GM12878 (cell line): ENCODE data around the gene PELI1. TPM values are rescaled to one million over a fixed set of nuclear protein-coding genes. Genes with fewer than 3 reads are reported as not detected.

Experiments
- BHLHE40 ChIP-seq, 2 experiments: fragments of 450-650 bp in 1 of 2; IDR thresholded peaks; 2 replicates each; pipeline ENCODE4 v1.6.1; 2011 to 2017; ENCODE audit warnings: low read depth in 2 of 2, borderline replicate concordance in 1 of 2, improper control_type of control experiment in 1 of 2, low read length in 1 of 2, mild to moderate bottlenecking in 1 of 2
- CEBPB ChIP-seq, 2 experiments: fragments of 150-350 bp in 1 of 2; IDR thresholded peaks; 2 replicates each; pipeline ENCODE4 v1.6.1; 2012 to 2014; ENCODE audit warnings: low read depth in 2 of 2, low read length in 2 of 2, borderline replicate concordance in 1 of 2, inconsistent platforms in 1 of 2
- MEF2A ChIP-seq: IDR thresholded peaks from 2 replicates; pipeline ENCODE4 v1.6.1; 2011; ENCODE audit warnings: low read depth, mild to moderate bottlenecking, low read length, moderate library complexity; ENCODE audit not compliant: insufficient read depth
- NRF1 ChIP-seq: conservative IDR thresholded peaks from 2 replicates; pipeline ENCODE4 v1.6.1; 2011; ENCODE audit warnings: mild to moderate bottlenecking, low read depth, low read length, improper control_type of control experiment
- TAF1 ChIP-seq: IDR thresholded peaks from 2 replicates; pipeline ENCODE4 v1.6.1; 2011; ENCODE audit warnings: mild to moderate bottlenecking, low read depth, low read length, borderline replicate concordance
- polyA plus RNA-seq, 11 experiments: library from polyadenylated mRNA; depleted of rRNA in 4 of 11; unstranded in 6 of 11; stranded (reverse) in 5 of 11; fragments of >200 nt; fragmentation: Nextera tagmentation in 4 of 11; fragmentation: Illumina TruSeq in 1 of 11; extraction: Ambion mirVana in 4 of 11; extraction: Trizol in 1 of 11; gene quantifications; 1 replicate in 1 of 11; 2 replicates in 10 of 11; pipeline versions ENCODE4 v1.2.1 to v1.2.3, GENCODE V29; 2011 to 2016; ENCODE audit warnings: inconsistent platforms in 2 of 11, missing spikeins in 2 of 11, low read depth in 1 of 11
- total RNA-seq, 4 experiments: library from RNA; depleted of rRNA in 3 of 4; stranded (reverse); fragments of >200 nt in 3 of 4; fragmentation: Illumina TruSeq in 1 of 4; extraction: Trizol in 1 of 4; gene quantifications; 2 replicates each; pipeline versions ENCODE4 v1.2.1 to v1.2.3, GENCODE V29; 2013 to 2021
- TF ChIP-seq, protein P1 (sequence below): fragments of 450-650 bp; IDR thresholded peaks from 2 replicates; pipeline ENCODE4 v1.6.1; 2016; ENCODE audit warnings: mild to moderate bottlenecking, moderate library complexity, borderline replicate concordance
- TF ChIP-seq, protein P2 (sequence below): fragments of 450-650 bp; IDR thresholded peaks from 2 replicates; pipeline ENCODE4 v1.6.1; 2014; ENCODE audit warnings: mild to moderate bottlenecking
- TF ChIP-seq, protein P3 (sequence below): fragments of 150-350 bp; IDR thresholded peaks from 2 replicates; pipeline ENCODE4 v1.6.1; 2016; ENCODE audit warnings: low read depth, low read length
- TF ChIP-seq, protein P4 (sequence below): IDR thresholded peaks from 2 replicates; pipeline ENCODE4 v1.6.1; 2011; ENCODE audit warnings: borderline replicate concordance, low read depth, mild to moderate bottlenecking, moderate library complexity, mixed read lengths, low read length; ENCODE audit not compliant: insufficient read depth; ENCODE audit errors: extremely low read length

Gene PELI1
- total and polyA plus RNA-seq, 10 of the 15 experiments (the other 5 are each of a cell fraction or from before 2014, with no cell fraction given): 12.1 to 92.0 (median 39.8) TPM

DNA sequence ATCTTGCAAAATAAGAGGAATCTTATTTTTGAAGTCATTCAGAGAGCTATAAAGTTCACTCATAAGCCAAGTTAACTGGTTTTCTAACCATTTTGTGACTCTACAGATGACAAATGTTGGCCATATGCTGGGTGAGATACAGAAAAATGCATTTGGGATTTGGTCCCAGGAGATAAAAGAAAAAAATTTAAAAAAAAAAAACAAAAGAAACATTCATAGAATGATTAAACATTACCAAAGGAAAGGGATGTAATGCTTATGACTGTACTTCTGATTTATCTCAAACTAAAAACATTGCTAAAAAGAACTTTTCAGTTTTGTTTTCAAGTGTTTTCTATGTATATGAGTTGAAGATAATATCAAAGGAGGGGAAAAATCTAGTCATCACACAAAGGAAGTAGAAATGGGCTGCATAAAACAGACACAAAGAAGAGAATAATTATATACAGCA is 43.1 kb downstream of the PELI1 start (continued):
- TF ChIP-seq, protein P1, sequence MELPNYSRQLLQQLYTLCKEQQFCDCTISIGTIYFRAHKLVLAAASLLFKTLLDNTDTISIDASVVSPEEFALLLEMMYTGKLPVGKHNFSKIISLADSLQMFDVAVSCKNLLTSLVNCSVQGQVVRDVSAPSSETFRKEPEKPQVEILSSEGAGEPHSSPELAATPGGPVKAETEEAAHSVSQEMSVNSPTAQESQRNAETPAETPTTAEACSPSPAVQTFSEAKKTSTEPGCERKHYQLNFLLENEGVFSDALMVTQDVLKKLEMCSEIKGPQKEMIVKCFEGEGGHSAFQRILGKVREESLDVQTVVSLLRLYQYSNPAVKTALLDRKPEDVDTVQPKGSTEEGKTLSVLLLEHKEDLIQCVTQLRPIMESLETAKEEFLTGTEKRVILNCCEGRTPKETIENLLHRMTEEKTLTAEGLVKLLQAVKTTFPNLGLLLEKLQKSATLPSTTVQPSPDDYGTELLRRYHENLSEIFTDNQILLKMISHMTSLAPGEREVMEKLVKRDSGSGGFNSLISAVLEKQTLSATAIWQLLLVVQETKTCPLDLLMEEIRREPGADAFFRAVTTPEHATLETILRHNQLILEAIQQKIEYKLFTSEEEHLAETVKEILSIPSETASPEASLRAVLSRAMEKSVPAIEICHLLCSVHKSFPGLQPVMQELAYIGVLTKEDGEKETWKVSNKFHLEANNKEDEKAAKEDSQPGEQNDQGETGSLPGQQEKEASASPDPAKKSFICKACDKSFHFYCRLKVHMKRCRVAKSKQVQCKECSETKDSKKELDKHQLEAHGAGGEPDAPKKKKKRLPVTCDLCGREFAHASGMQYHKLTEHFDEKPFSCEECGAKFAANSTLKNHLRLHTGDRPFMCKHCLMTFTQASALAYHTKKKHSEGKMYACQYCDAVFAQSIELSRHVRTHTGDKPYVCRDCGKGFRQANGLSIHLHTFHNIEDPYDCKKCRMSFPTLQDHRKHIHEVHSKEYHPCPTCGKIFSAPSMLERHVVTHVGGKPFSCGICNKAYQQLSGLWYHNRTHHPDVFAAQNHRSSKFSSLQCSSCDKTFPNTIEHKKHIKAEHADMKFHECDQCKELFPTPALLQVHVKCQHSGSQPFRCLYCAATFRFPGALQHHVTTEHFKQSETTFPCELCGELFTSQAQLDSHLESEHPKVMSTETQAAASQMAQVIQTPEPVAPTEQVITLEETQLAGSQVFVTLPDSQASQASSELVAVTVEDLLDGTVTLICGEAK: no peak
- TF ChIP-seq BHLHE40 (IDR thresholded peaks at IDR 0.05; ENCODE audit: borderline replicate concordance in 1 of 2, low read depth in 2 of 2, low read length in 1 of 2): no peak
- TF ChIP-seq, protein P2, sequence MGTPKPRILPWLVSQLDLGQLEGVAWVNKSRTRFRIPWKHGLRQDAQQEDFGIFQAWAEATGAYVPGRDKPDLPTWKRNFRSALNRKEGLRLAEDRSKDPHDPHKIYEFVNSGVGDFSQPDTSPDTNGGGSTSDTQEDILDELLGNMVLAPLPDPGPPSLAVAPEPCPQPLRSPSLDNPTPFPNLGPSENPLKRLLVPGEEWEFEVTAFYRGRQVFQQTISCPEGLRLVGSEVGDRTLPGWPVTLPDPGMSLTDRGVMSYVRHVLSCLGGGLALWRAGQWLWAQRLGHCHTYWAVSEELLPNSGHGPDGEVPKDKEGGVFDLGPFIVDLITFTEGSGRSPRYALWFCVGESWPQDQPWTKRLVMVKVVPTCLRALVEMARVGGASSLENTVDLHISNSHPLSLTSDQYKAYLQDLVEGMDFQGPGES: no peak
- TF ChIP-seq NRF1: no peak
- TF ChIP-seq, protein P3, sequence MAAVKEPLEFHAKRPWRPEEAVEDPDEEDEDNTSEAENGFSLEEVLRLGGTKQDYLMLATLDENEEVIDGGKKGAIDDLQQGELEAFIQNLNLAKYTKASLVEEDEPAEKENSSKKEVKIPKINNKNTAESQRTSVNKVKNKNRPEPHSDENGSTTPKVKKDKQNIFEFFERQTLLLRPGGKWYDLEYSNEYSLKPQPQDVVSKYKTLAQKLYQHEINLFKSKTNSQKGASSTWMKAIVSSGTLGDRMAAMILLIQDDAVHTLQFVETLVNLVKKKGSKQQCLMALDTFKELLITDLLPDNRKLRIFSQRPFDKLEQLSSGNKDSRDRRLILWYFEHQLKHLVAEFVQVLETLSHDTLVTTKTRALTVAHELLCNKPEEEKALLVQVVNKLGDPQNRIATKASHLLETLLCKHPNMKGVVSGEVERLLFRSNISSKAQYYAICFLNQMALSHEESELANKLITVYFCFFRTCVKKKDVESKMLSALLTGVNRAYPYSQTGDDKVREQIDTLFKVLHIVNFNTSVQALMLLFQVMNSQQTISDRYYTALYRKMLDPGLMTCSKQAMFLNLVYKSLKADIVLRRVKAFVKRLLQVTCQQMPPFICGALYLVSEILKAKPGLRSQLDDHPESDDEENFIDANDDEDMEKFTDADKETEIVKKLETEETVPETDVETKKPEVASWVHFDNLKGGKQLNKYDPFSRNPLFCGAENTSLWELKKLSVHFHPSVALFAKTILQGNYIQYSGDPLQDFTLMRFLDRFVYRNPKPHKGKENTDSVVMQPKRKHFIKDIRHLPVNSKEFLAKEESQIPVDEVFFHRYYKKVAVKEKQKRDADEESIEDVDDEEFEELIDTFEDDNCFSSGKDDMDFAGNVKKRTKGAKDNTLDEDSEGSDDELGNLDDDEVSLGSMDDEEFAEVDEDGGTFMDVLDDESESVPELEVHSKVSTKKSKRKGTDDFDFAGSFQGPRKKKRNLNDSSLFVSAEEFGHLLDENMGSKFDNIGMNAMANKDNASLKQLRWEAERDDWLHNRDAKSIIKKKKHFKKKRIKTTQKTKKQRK: no peak
- TF ChIP-seq, protein P4, sequence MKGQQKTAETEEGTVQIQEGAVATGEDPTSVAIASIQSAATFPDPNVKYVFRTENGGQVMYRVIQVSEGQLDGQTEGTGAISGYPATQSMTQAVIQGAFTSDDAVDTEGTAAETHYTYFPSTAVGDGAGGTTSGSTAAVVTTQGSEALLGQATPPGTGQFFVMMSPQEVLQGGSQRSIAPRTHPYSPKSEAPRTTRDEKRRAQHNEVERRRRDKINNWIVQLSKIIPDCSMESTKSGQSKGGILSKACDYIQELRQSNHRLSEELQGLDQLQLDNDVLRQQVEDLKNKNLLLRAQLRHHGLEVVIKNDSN: no peak
- TF ChIP-seq CEBPB (IDR thresholded peaks at IDR 0.05; ENCODE audit: borderline replicate concordance in 1 of 2, low read depth in 2 of 2, low read length in 2 of 2): 0 out of 4 replicates have a peak, but pooled peaks of 1 of the 2 experiments have one; percentile 55
- TF ChIP-seq TAF1: no peak
- TF ChIP-seq MEF2A: peak; percentile 46; the same call in 1 of the 2 replicates
